ENCODE measurements around the gene CABLES1.
"Not testable (repeated sequence)": the region's sequence is repeated elsewhere in the genome, so short reads cannot be mapped to it uniquely, and the experiment has no call there.

CABLES1 gene

DNA sequence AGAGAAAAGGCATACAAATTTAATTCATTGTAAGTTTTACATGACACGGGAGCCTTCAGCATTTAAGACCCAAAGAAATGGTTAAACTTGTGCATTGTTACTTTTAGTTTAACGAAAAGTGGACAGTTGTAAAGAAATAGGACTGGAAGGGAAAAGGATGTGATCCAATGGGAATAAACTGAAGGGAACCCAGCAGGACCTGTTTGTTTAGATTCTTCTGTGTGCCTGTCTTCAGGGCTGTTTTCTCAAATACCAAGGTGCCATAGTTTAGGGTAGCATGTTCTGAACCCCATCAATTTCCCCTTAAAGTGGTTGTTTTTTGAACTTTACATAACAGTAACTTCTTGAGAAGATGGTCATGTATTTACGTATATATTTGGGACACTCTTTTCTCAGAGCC lies 30.3 kb upstream of the CABLES1 start:
- TF ChIP-seq, protein P1, sequence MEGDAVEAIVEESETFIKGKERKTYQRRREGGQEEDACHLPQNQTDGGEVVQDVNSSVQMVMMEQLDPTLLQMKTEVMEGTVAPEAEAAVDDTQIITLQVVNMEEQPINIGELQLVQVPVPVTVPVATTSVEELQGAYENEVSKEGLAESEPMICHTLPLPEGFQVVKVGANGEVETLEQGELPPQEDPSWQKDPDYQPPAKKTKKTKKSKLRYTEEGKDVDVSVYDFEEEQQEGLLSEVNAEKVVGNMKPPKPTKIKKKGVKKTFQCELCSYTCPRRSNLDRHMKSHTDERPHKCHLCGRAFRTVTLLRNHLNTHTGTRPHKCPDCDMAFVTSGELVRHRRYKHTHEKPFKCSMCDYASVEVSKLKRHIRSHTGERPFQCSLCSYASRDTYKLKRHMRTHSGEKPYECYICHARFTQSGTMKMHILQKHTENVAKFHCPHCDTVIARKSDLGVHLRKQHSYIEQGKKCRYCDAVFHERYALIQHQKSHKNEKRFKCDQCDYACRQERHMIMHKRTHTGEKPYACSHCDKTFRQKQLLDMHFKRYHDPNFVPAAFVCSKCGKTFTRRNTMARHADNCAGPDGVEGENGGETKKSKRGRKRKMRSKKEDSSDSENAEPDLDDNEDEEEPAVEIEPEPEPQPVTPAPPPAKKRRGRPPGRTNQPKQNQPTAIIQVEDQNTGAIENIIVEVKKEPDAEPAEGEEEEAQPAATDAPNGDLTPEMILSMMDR (IDR thresholded peaks at IDR 0.05; ENCODE audit: low read depth, low read length, missing control alignments) = no peak
- no peak for DNase-seq (ENCODE audit: low read depth)
- no peak overlapping the region for H3K4me3 ChIP-seq (ENCODE audit: low read depth, low read length)

- TF ChIP-seq, protein P1 (IDR thresholded peaks at IDR 0.05; ENCODE audit: low read depth, low read length, missing control alignments) = no peak
- DNase-seq (ENCODE audit: low read depth) = no peak
- no peak overlapping the region for H3K4me3 ChIP-seq (ENCODE audit: low read depth, low read length)
These were observed 29.6 kb upstream of the CABLES1 start for GRCh38 chr18:23105581-23106219.

- DNase-seq (ENCODE audit: low read depth) = no peak
These were observed 28.7 kb upstream of the CABLES1 start for GRCh38 chr18:23106575-23106974.

DNA sequence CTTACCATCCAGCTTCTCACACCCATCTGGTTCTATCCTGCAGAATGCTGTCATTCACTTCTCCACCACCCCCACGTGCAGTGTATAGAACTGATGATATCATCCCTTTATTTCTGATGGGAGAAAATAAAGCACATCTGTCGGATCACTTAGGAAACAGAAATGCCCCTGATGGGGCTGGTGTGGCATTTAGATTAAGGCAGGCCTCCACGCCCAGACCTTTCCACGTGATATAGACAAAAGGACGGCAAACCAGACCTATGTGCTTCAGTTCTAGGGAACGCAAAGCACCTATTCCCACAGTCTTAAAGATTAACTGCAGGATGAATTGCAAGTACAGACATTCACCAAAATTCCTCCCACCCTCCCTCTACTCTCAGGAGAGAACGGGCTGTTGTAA lies 27.6 kb upstream of the CABLES1 start:
- no peak for DNase-seq (ENCODE audit: low read depth)
- no peak overlapping the region for H3K4me3 ChIP-seq (ENCODE audit: low read depth, low read length)
- TF ChIP-seq, protein P1 (IDR thresholded peaks at IDR 0.05; ENCODE audit: low read depth, low read length, missing control alignments) = no peak

More at GRCh38 chr18:23106575-23106974, 28.7 kb upstream of the CABLES1 start:
- TF ChIP-seq, protein P1 (IDR thresholded peaks at IDR 0.05; ENCODE audit: low read depth, low read length, missing control alignments) = no peak
- H3K4me3 ChIP-seq (ENCODE audit: low read depth, low read length) = no peak overlapping the region

GRCh38 chr18:23108496-23108895 lies 26.8 kb upstream of the CABLES1 start:
- H3K4me3 ChIP-seq (ENCODE audit: low read depth, low read length) = no peak overlapping the region
- TF ChIP-seq, protein P1 (IDR thresholded peaks at IDR 0.05; ENCODE audit: low read depth, low read length, missing control alignments) = no peak
- no peak for DNase-seq (ENCODE audit: low read depth)

DNA sequence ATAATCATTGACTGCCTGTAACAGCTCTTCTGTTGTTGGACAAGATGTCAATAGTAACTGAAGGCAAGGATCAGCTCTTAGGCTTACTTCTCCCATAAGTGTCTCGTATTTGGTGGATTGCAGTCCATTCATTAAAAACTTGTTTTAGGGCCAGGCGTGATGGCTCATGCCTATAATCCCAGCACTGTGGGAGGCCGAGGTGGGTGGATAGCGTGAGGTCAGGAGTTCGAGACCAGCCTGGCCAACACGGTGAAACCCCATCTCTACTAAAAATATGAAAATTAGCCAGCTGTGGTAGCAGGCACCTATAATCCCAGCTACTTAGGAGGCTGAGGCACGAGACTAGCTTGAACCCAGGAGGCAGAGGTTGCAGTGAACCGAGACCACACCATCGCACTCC lies 26.1 kb upstream of the CABLES1 start:
- not testable (repeated sequence) for H3K4me3 ChIP-seq (ENCODE audit: low read depth, low read length); DNase-seq (ENCODE audit: low read depth)

DNA sequence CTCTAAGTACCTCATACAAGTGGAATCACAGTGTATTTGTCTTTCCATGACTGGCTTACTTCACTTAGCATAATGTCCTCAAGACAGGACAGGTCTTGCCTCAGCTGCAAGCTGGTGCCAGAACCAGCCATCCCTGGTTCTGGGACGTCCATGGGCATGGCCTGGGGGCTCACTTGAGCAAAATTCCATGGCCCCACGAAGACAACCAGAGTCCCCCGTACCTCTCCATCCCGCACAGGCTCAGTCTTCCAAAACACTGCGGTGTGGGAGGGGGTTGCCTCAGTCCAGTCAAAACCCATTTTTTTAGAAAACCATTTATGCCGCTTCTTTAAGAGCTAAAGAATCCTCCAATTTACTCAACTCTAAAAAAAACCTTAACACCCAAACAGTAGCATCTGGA lies 21.7 kb upstream of the CABLES1 start:
- TF ChIP-seq, protein P1 (IDR thresholded peaks at IDR 0.05; ENCODE audit: low read depth, low read length, missing control alignments) = no peak
- H3K4me3 ChIP-seq (ENCODE audit: low read depth, low read length) = no peak overlapping the region
- no peak for DNase-seq (ENCODE audit: low read depth)
